ENCODE data around the gene BEAN1. TPM values are rescaled to one million over a fixed set of nuclear protein-coding genes. Genes with fewer than 3 reads are reported as not detected.

BEAN1 gene
- total RNA-seq, 4 donors from 2014 or later = 0.52 to 3.9 TPM; not detected in 2

DNA sequence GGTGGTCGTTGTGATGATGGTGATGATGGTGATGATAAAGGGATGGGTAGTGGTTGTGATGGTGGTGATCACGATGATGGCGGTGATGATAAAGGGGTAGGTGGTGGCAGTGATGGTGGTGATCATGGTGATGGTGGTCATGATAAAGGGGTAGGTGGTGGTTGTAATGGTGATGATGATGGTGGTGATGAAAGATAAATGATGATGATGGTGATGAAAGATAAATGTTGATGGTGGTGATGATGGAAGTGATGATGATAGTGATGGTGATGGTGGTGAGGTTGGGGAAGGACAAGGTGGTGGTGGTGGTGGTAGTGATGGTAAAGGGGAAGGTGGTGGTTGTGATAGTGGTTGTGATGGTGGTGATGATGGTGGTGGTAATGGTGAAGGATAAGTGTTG lies 46.7 kb upstream of the BEAN1 start:
- intact Hi-C loops (cut with DNase I; ENCODE audit: low total_unique reads) = no loop called here
- no peak overlapping the region for H3K4me3 ChIP-seq
- DNase-seq = no peak
- no peak overlapping the region for H3K27ac ChIP-seq
- H3K9me3 ChIP-seq = no peaks in the 10 kb centered on the region
- no peaks in the 10 kb centered on the region for H3K36me3 ChIP-seq
- H3K27me3 ChIP-seq = no peaks in the 10 kb centered on the region
- no peaks in the 10 kb centered on the region for H3K4me1 ChIP-seq
- TF ChIP-seq, protein P1, sequence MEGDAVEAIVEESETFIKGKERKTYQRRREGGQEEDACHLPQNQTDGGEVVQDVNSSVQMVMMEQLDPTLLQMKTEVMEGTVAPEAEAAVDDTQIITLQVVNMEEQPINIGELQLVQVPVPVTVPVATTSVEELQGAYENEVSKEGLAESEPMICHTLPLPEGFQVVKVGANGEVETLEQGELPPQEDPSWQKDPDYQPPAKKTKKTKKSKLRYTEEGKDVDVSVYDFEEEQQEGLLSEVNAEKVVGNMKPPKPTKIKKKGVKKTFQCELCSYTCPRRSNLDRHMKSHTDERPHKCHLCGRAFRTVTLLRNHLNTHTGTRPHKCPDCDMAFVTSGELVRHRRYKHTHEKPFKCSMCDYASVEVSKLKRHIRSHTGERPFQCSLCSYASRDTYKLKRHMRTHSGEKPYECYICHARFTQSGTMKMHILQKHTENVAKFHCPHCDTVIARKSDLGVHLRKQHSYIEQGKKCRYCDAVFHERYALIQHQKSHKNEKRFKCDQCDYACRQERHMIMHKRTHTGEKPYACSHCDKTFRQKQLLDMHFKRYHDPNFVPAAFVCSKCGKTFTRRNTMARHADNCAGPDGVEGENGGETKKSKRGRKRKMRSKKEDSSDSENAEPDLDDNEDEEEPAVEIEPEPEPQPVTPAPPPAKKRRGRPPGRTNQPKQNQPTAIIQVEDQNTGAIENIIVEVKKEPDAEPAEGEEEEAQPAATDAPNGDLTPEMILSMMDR (IDR thresholded peaks at IDR 0.05) = no peak
- no peak for TF ChIP-seq POLR2A (IDR thresholded peaks at IDR 0.05)

DNA sequence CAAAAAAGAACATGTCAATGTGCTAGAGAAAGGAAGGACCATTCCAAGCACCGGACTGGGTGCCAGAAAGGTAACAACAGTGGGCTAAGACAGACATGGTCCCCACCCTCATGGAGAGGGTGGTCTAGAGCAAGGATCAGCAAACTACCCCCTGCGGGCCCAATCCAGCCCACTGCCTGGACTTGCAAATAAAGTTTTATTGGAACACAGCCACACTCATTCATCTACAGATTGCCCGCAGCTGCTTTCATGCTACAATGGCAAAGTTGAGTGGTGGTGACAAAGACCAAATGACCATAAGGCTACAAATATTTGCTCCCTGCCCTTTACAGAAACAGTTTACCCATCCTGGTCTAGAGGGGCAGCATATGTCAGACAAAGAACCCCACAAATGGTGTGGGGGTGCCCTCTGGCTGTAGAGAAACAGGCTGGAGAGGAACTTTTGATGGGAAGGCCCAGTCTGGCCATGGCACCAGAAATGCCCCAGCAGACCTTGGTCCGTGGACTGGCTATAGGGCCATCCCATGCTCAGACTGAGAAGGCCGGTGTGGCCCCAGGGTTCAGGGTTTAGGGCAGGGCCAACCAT lies 45.4 kb upstream of the BEAN1 start:
- Histone ChIP-seq H3K27ac (peak overlapping the region; percentile 64 to 79), H3K27me3 (no peaks in the 10 kb centered on the region), H3K4me1 (no peaks in the 10 kb centered on the region), H3K9me3 (no peaks in the 10 kb centered on the region), H3K36me3 (no peaks in the 10 kb centered on the region), H3K4me3 (no peak overlapping the region)
- TF ChIP-seq, protein P1 (IDR thresholded peaks at IDR 0.05) = peak in 1 of 4 experiments; percentile 7
- TF ChIP-seq POLR2A (IDR thresholded peaks at IDR 0.05) = no peak
- DNase-seq = no peak
- intact Hi-C loops (cut with DNase I; ENCODE audit: low total_unique reads) = no loop called here

DNA sequence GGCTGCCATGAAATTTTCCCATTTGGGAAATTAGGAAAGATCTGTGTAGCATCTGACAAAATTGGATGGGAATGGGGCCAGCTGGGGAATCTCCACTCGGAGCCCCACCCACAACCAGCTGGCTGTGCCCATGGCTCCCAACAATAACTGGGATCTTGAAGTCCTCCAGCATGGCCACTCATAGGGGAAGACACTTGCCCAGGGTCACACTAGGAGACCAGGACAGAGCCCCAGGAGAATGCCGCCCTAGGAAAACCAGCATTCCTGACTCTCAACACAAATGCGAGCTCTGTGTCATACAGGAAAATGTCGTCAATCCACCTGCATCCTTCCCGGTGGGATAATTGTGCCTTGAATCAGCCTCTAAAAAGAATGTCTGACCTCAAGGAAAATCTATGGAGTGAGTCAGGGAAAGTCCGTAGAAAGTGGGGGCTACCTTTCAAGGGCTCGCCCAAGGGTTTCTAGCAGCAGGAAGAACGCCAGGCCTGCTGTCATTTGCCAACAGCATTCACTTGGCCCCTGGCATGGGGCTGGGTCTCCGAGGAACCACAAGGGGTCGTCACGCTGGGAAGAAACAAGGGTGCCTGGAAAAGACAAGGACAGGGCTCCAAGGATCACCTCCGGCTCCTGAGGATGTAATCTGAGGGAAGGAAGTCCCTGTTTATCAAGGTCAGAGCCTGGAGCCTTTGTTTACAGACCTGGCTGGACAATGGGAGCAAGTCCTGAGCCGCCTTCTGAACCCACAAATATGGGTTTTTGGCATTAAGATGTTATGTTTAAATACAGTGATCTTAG lies 44.7 kb upstream of the BEAN1 start:
- Histone ChIP-seq H3K27ac (peak overlapping the region; percentile 64 to 79), H3K27me3 (no peaks in the 10 kb centered on the region), H3K4me3 (no peak overlapping the region), H3K4me1 (no peaks in the 10 kb centered on the region), H3K9me3 (no peaks in the 10 kb centered on the region), H3K36me3 (no peaks in the 10 kb centered on the region)
- intact Hi-C loops (cut with DNase I; ENCODE audit: low total_unique reads) = no loop called here
- DNase-seq = peak in 1 of 2 donors; percentile 48
- no peak for TF ChIP-seq POLR2A (IDR thresholded peaks at IDR 0.05)
- TF ChIP-seq, protein P1 (IDR thresholded peaks at IDR 0.05) = no peak

DNA sequence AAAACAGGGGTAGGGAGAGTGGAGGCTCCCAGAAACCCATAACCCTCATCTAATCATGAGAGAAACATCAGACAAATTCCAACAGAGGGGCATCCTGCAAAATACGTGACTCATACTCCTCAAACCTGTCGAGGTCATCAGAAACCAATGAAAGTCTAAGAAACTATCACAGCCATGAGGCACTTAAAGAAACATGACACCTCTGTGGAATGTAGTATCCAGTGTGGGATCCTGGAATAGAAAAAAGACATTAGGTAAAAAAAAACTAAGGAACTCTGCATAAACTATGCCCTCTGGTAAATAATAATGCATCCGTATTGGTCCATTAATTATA lies 44.2 kb upstream of the BEAN1 start:
- H3K27ac ChIP-seq = peak overlapping the region; percentile 54 to 79
- no peak for TF ChIP-seq POLR2A (IDR thresholded peaks at IDR 0.05)
- TF ChIP-seq, protein P1 (IDR thresholded peaks at IDR 0.05) = no peak
- no peaks in the 10 kb centered on the region for H3K36me3 ChIP-seq
- no peaks in the 10 kb centered on the region for H3K9me3 ChIP-seq
- H3K4me1 ChIP-seq = no peaks in the 10 kb centered on the region
- H3K27me3 ChIP-seq = no peaks in the 10 kb centered on the region
- no peak overlapping the region for H3K4me3 ChIP-seq
- intact Hi-C loops (cut with DNase I; ENCODE audit: low total_unique reads) = no loop called here
- DNase-seq = no peak

DNA sequence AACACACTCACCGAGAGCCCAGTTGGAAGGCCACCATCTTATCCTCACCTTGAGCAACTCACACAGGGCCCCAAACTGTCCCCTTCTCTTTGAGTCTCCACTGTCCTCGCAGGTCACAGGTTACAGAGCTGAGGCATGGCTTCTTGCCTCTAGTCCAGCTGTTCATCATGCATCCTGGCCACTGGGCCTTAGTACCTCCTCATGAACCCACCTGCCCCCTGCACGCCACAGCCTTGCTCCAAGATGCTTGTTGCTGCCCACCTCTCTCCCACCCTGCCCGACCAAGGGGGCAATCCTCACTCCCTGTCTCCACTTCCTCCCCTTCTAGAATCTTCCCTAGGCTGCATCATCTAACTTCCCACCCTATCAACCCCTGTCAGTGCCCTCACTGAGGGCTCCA lies 43.5 kb upstream of the BEAN1 start:
- TF ChIP-seq, protein P1 (IDR thresholded peaks at IDR 0.05) = no peak
- H3K27me3 ChIP-seq = no peaks in the 10 kb centered on the region
- H3K27ac ChIP-seq = peak overlapping the region; percentile 54 to 79
- intact Hi-C loops (cut with DNase I; ENCODE audit: low total_unique reads) = no loop called here
- DNase-seq = no peak
- no peaks in the 10 kb centered on the region for H3K4me1 ChIP-seq
- H3K36me3 ChIP-seq = no peaks in the 10 kb centered on the region
- no peak overlapping the region for H3K4me3 ChIP-seq
- H3K9me3 ChIP-seq = no peaks in the 10 kb centered on the region
